Activated CD4-positive, alpha-beta T cell treated with anti-CD3 and anti-CD28 coated beads, Interleukin-2, amount 10 ng/mL, durations not matched to agents 7 days and 5 days (primary cell): ENCODE data around the gene BCAS3. TPM values are rescaled to one million over a fixed set of nuclear protein-coding genes. Genes with fewer than 3 reads are reported as not detected.
"Not testable (repeated sequence)": the region's sequence is repeated elsewhere in the genome, so short reads cannot be mapped to it uniquely, and the experiment has no call there.

Experiments used
- CTCF ChIA-PET: fragments of 350-600 bp; sonication (Branson Sonifier 250); formaldehyde crosslinking; loops from one replicate; lab custom pipeline; 2021; ENCODE audit warnings: antibody characterized with exemption; lab: Charles Lee
- POLR2A ChIA-PET: fragments of 350-600 bp; sonication (Branson Sonifier 250); formaldehyde crosslinking; loops from one replicate; lab custom pipeline; 2021; ENCODE audit warnings: antibody characterized with exemption; lab: Charles Lee
- DNase-seq: peaks from one replicate; pipeline ENCODE4 v3.0.0-alpha.2; 2020
- H3K27ac Mint-ChIP-seq: one replicate; pipeline ENCODE4 v1.8.0; 2021; ENCODE audit warnings: mild to moderate bottlenecking, moderate library complexity, mixed read lengths
- H3K27me3 Mint-ChIP-seq: one replicate; pipeline ENCODE4 v1.8.0; 2021; ENCODE audit warnings: mixed read lengths
- H3K36me3 Mint-ChIP-seq: one replicate; pipeline ENCODE4 v1.8.0; 2021; ENCODE audit warnings: low read depth, mixed read lengths
- H3K4me1 Mint-ChIP-seq: one replicate; pipeline ENCODE4 v1.8.0; 2021; ENCODE audit warnings: mixed read lengths
- H3K4me3 Mint-ChIP-seq: one replicate; pipeline ENCODE4 v1.8.0; 2021; ENCODE audit warnings: mild to moderate bottlenecking, moderate library complexity, mixed read lengths
- H3K9me3 Mint-ChIP-seq: one replicate; pipeline ENCODE4 v1.8.0; 2021; ENCODE audit warnings: mixed read lengths
- total RNA-seq, 2 experiments: library from RNA; stranded (reverse); gene quantifications; one replicate each; pipeline ENCODE4 v1.2.3, GENCODE V29; 2021

Gene BCAS3
- total RNA-seq, 2 experiments from 2014 or later, result 15.5 to 16.4 TPM

DNA sequence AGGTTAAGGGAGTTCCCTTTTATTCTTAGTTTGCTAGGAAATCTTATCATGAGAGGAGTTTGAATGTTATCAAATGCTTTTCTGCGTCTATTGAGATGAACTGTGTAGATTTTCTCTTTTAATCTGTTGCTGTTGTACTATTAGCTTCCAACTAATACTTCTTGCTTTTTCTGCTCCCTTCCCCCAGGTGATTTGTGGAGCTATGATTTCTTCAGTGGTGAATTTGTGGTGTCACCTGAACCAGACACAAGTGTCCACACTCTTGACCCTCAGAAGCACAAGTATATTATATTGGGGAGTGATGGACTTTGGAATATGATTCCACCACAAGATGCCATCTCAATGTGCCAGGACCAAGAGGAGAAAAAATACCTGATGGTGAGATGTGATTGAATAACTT, 29.9 kb upstream of the BCAS3 start:
- Mint-ChIP-seq H3K4me1 (peaks cover 15% of the 10 kb centered on the region), H3K27ac (no peak overlapping the region), H3K9me3 (no peaks in the 10 kb centered on the region), H3K4me3 (no peak overlapping the region), H3K27me3 (no peaks in the 10 kb centered on the region), H3K36me3 (peaks cover 28% of the 10 kb centered on the region)
- no peak for DNase-seq
- ChIA-PET POLR2A (no interaction called here), CTCF (no interaction called here)

DNA sequence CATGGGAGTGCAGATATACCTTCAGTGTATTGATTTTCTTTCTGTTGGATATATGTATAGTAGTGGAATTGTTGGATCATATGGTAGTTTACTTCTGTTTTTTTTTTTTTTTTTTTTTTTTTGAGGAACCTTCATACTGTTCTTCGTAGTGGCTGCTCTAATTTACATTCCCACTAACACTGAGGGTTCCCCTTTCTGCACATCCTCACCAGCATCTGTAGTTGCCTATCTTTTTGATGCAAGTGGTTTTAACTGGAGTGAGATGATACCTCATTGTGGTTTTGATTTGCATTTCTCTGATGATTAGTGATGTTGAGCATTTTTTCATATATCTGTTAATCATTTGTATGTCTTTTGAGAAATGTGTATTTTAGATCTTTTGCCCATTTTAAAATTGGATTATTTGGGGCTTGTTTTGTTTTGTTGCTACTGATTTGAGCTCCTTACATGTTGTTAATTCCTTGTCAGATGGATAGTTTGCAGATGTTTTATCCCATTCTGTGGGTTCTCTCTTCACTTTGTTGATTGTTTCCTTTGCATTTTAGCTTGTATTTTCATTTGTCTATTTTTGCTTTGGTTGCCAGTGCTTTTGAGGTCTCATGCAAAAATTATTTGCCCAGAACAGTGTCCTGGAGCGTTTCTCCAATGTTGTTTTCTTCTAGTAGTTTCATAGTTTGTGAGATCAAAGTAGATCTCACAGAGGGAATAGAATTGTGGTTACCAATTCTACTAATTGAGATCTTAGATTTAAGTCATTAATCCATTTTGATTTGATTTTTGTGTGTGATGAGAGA, 25.0 kb upstream of the BCAS3 start:
- peaks cover 36% of the 10 kb centered on the region for H3K36me3 Mint-ChIP-seq

GRCh38 chr17:60653569-60653968, 24.1 kb upstream of the BCAS3 start:
- Mint-ChIP-seq H3K9me3 (no peaks in the 10 kb centered on the region), H3K27me3 (no peaks in the 10 kb centered on the region), H3K4me3 (no peak overlapping the region), H3K4me1 (peaks cover 24% of the 10 kb centered on the region), H3K27ac (no peak overlapping the region), H3K36me3 (peaks cover 33% of the 10 kb centered on the region)
- POLR2A ChIA-PET, result no interaction called here
- DNase-seq, result no peak
- CTCF ChIA-PET, result interaction anchor here (1.6 kb wide), 1 partner anchor 15 kb away, joined by 3 read pairs; no protein-coding TSS in a partner anchor

More for the DNA sequence above, 25.0 kb upstream of the BCAS3 start:
- no peaks in the 10 kb centered on the region for H3K27me3 Mint-ChIP-seq
- H3K4me1 Mint-ChIP-seq, result peaks cover 24% of the 10 kb centered on the region
- ChIA-PET POLR2A (no interaction called here), CTCF (interaction anchor here (1.6 kb wide), 1 partner anchor 14 kb away, joined by 3 read pairs; no protein-coding TSS in a partner anchor)
- no peak overlapping the region for H3K4me3 Mint-ChIP-seq
- no peak overlapping the region for H3K27ac Mint-ChIP-seq
- DNase-seq, result no peak
- H3K9me3 Mint-ChIP-seq, result no peaks in the 10 kb centered on the region

DNA sequence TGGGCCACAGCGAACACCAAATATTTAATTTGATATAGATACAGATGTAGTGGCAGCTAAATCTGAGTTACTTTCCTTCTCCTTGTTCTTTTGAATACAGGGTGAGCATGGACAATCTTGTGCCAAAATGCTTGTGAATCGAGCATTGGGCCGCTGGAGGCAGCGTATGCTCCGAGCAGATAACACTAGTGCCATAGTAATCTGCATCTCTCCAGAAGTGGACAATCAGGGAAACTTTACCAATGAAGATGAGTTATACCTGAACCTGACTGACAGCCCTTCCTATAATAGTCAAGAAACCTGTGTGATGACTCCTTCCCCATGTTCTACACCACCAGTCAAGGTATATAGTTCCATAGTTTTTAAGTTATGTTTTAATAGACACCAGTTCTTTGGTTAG, 21.2 kb upstream of the BCAS3 start:
- POLR2A ChIA-PET, result no interaction called here

GRCh38 chr17:60659156-60659555, 18.5 kb upstream of the BCAS3 start:
- CTCF ChIA-PET, result no interaction called here
- no peaks in the 10 kb centered on the region for H3K9me3 Mint-ChIP-seq
- POLR2A ChIA-PET, result no interaction called here
- H3K4me1 Mint-ChIP-seq, result peaks cover 2% of the 10 kb centered on the region
- peaks cover 14% of the 10 kb centered on the region for H3K36me3 Mint-ChIP-seq
- H3K27me3 Mint-ChIP-seq, result no peaks in the 10 kb centered on the region
- no peak for DNase-seq
- H3K4me3 Mint-ChIP-seq, result no peak overlapping the region
- H3K27ac Mint-ChIP-seq, result no peak overlapping the region

More for the DNA sequence above, 21.2 kb upstream of the BCAS3 start:
- peaks cover 17% of the 10 kb centered on the region for H3K36me3 Mint-ChIP-seq
- CTCF ChIA-PET, result interaction anchor here (0.6 to 0.7 kb wide), 2 partner anchors 19 to 1363 kb away, joined by 3 read pairs; no protein-coding TSS in a partner anchor
- no peak overlapping the region for H3K27ac Mint-ChIP-seq
- no peak for DNase-seq
- H3K4me1 Mint-ChIP-seq, result peaks cover 24% of the 10 kb centered on the region
- H3K9me3 Mint-ChIP-seq, result no peaks in the 10 kb centered on the region
- no peak overlapping the region for H3K4me3 Mint-ChIP-seq
- no peaks in the 10 kb centered on the region for H3K27me3 Mint-ChIP-seq

DNA sequence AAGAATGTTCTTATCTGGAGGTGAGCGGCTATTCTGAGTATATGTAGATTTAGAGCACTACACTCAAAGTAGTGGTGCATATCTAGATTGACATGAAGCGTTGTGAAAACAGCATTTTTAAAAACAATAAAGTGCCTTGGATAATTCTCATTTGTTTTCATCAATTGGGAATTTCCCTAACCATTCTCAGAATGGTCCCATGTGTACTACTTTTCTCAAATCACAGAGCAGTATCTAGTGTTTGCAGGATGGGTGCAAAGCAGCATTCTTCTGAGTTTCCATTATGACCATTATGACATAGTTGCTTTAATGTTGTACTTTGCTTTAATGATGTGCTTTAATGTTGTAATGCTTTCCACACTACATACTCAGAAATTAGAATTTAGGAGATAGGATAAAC, 16.2 kb upstream of the BCAS3 start:
- H3K9me3 Mint-ChIP-seq, result no peaks in the 10 kb centered on the region
- peaks cover 18% of the 10 kb centered on the region for H3K36me3 Mint-ChIP-seq
- no peaks in the 10 kb centered on the region for H3K4me1 Mint-ChIP-seq
- H3K27me3 Mint-ChIP-seq, result no peaks in the 10 kb centered on the region
- no peak for DNase-seq
- no peak overlapping the region for H3K27ac Mint-ChIP-seq
- H3K4me3 Mint-ChIP-seq, result no peak overlapping the region
- CTCF ChIA-PET, result no interaction called here
- POLR2A ChIA-PET, result no interaction called here

DNA sequence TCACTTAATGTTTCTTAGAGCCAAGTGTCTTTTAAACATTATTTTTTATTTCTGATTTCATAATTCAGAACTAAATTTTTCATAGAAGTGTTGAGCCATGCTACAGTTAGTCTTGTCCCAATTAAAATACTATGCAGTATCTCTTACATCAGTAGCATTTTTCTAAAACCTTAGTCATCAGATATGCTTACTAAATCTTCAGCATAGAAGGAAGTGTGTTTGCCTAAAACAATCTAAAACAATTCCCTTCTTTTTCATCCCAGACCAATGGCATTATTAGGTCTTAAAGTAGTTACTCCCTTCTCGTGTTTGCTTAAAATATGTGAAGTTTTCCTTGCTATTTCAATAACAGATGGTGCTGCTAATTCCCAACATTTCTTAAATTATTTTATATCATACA, 13.6 kb upstream of the BCAS3 start:
- no peaks in the 10 kb centered on the region for H3K27me3 Mint-ChIP-seq
- no peak overlapping the region for H3K27ac Mint-ChIP-seq
- no peaks in the 10 kb centered on the region for H3K9me3 Mint-ChIP-seq
- H3K4me1 Mint-ChIP-seq, result peaks cover 3% of the 10 kb centered on the region
- no peak for DNase-seq
- CTCF ChIA-PET, result no interaction called here
- POLR2A ChIA-PET, result no interaction called here
- H3K4me3 Mint-ChIP-seq, result no peak overlapping the region
- H3K36me3 Mint-ChIP-seq, result peaks cover 11% of the 10 kb centered on the region

DNA sequence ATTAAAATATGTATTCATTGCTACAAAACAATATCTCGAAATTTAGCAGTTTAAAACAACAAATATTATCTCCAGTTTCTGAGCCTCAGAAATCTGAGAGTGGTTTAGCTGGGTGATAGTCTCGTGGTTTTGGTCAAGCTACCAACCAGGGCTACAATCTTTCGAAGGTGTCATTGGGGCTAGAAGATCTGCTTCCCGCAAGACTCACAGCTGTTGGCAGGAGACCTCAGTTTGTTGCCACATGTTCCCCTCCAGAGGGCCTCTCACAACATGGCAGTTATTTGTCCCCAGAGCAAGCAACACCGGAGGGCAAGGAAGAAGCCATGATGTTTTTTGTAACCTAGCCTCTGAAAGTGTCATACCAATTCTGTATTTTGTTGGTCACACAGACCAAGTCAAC, 12.0 kb upstream of the BCAS3 start:
- Mint-ChIP-seq H3K9me3 (no peaks in the 10 kb centered on the region), H3K27ac (no peak overlapping the region), H3K27me3 (no peaks in the 10 kb centered on the region), H3K36me3 (peaks cover 11% of the 10 kb centered on the region), H3K4me3 (no peak overlapping the region), H3K4me1 (peaks cover 3% of the 10 kb centered on the region)
- POLR2A ChIA-PET, result no interaction called here
- CTCF ChIA-PET, result no interaction called here
- DNase-seq, result no peak

GRCh38 chr17:60668741-60669140, 8.9 kb upstream of the BCAS3 start:
- not testable (repeated sequence) for H3K27ac Mint-ChIP-seq, DNase-seq, H3K9me3 Mint-ChIP-seq, H3K27me3 Mint-ChIP-seq, H3K4me3 Mint-ChIP-seq, H3K4me1 Mint-ChIP-seq, H3K36me3 Mint-ChIP-seq
- ChIA-PET CTCF (interaction anchor here (0.6 to 1.4 kb wide), 2 partner anchors 8 to 756 kb away, joined by 4 to 8 read pairs; partner anchors contain the start of gene BCAS3), POLR2A (interaction anchor here (0.6 kb wide), 1 partner anchor 106 kb away, joined by 3 read pairs; no protein-coding TSS in a partner anchor)

DNA sequence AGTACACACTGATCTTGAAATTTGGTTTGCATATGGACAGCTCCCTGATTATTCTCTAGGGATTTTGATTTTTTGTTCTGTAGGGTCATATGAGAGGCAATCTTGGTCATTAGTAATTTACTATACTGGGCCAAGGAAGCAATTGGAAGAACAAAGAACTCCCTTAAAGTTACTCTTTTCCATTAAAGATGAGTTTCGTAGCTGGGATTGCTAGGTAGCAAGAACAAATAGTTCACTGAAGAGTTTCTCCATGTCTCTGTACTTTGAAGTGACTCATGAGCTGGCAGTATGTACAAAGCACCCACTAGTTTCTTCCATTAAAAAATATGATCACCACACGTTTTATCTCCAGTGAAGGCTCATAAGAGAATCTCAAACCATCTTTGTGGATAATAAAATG, 6.2 kb upstream of the BCAS3 start:
- Mint-ChIP-seq H3K36me3 (no peaks in the 10 kb centered on the region), H3K4me1 (peaks cover 5% of the 10 kb centered on the region), H3K9me3 (peaks cover 2% of the 10 kb centered on the region), H3K27ac (no peak overlapping the region), H3K4me3 (no peak overlapping the region), H3K27me3 (no peaks in the 10 kb centered on the region)
- DNase-seq, result no peak
- POLR2A ChIA-PET, result no interaction called here
- CTCF ChIA-PET, result no interaction called here

- H3K27me3 Mint-ChIP-seq, DNase-seq, H3K4me3 Mint-ChIP-seq, H3K36me3 Mint-ChIP-seq, H3K27ac Mint-ChIP-seq, H3K9me3 Mint-ChIP-seq, POLR2A ChIA-PET: not testable (repeated sequence)
- CTCF ChIA-PET, result interaction anchor here (0.7 to 0.9 kb wide), 2 partner anchors 9 to 21 kb away, joined by 3 read pairs; no protein-coding TSS in a partner anchor
- peaks cover 24% of the 10 kb centered on the region for H3K4me1 Mint-ChIP-seq
These were observed 3.0 kb upstream of the BCAS3 start for GRCh38 chr17:60674637-60675036.

- no peaks in the 10 kb centered on the region for H3K36me3 Mint-ChIP-seq
- no peak for DNase-seq
- no peaks in the 10 kb centered on the region for H3K27me3 Mint-ChIP-seq
- H3K9me3 Mint-ChIP-seq, result peaks cover 2% of the 10 kb centered on the region
- CTCF ChIA-PET, result interaction anchor here (0.6 kb wide), 2 partner anchors 99 to 1329 kb away, joined by 3 to 4 read pairs; no protein-coding TSS in a partner anchor
- H3K4me3 Mint-ChIP-seq, result peak overlapping the region; percentile 25
- H3K27ac Mint-ChIP-seq, result no peak overlapping the region
- POLR2A ChIA-PET, result no interaction called here
- H3K4me1 Mint-ChIP-seq, result peaks cover 24% of the 10 kb centered on the region
These were observed 1.7 kb upstream of the BCAS3 start for GRCh38 chr17:60675997-60676396.

DNA sequence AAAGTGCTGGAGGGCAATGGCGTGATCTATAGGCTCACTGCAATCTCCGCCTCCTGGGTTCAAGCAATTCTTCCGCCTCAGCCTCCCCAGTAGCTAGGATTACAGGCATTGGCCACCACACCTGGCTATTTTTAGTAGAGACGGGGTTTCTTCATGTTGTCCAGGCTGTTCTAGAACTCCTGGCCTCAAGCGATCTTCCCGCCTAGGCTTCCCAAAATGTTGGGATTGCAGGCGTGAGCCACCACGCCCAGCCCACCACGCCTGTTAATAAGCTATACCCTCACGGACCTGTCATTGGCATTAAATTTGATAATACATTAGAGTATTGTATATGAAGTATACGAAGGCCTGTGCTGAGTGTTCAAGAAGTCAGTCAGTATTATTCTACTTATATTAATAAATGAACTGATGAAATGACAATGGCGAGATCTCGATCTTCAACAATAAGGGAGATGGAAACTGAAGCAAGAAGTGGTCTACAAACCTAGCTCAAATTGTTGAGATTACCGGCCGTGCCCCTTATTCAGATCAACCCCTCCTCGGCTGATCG, 818 bp upstream of the BCAS3 start:
- no peaks in the 10 kb centered on the region for H3K36me3 Mint-ChIP-seq
- ChIA-PET CTCF (interaction anchor here (1.0 to 1.4 kb wide), 3 partner anchors 9 to 38 kb away, joined by 3 to 5 read pairs (median 4); no protein-coding TSS in a partner anchor), POLR2A (interaction anchor here (0.8 kb wide), 1 partner anchor 598 kb away, joined by 3 read pairs; the partner anchor contains the start of gene HEATR6)
- peaks cover 24% of the 10 kb centered on the region for H3K4me1 Mint-ChIP-seq
- no peak for DNase-seq
- H3K4me3 Mint-ChIP-seq, result peak overlapping the region; percentile 97
- H3K27me3 Mint-ChIP-seq, result no peaks in the 10 kb centered on the region
- peaks cover 2% of the 10 kb centered on the region for H3K9me3 Mint-ChIP-seq
- peak overlapping the region; percentile 91 for H3K27ac Mint-ChIP-seq
